GM18951 (cell line): ENCODE measurements around the gene AP2S1.

ENCODE experiments used
- POLR2A ChIP-seq: IDR thresholded peaks from 4 replicates; pipeline ENCODE4 v1.6.1; 2011; ENCODE audit warnings: mild to moderate bottlenecking; ENCODE audit not compliant: insufficient read length, insufficient read depth; ENCODE audit errors: extremely low read depth
- in situ Hi-C: fragments of 300-500 bp; cut with MboI; formaldehyde crosslinking; loops from one replicate; pipeline ENCODE4 v1.12.0; 2022; ENCODE audit warnings: low sequenced_read_pairs, mixed read lengths, inconsistent platforms; ENCODE audit not compliant: unreplicated experiment

AP2S1 gene

DNA sequence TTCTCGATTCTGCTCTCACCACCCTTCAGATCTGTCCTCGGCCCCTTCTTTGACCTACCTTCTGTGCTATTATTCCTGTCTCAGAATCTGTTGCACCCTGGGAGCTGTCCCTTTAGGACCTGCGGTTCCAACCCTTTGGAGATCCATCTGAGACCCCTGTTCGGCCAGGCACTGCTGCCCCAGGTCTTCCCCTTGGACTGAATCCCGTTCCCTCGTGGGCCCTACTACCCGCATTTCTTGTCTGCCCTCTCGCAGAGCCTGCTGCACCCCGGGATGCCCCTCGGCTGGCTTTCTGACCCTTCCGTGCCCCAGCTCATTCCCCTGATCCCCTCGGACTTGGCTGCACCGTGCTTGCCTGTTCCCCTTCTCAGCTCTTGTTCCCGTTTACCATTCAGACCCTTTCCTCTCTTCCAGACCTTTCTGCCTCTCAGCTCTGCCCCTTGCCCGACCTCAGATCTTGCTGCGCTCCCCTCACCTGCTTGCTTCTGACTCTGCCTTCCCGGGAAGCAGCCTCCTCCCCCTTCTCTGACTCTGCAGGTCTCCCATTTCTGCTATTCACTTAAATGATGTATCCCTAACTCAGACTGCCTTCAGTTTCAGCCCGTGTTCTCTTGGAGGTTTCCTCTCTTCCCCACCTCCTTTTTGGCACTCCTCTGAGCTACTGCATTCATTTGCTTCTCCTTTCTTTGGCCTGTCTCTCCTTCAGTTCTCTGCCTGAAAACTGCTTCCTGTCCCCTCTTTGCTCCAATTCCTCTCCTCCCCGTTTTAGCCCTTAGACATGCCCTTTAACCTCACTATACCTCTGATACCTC is 11.3 kb upstream of the AP2S1 start:
- in situ Hi-C loops: no loop called here
- no peak for TF ChIP-seq POLR2A

DNA sequence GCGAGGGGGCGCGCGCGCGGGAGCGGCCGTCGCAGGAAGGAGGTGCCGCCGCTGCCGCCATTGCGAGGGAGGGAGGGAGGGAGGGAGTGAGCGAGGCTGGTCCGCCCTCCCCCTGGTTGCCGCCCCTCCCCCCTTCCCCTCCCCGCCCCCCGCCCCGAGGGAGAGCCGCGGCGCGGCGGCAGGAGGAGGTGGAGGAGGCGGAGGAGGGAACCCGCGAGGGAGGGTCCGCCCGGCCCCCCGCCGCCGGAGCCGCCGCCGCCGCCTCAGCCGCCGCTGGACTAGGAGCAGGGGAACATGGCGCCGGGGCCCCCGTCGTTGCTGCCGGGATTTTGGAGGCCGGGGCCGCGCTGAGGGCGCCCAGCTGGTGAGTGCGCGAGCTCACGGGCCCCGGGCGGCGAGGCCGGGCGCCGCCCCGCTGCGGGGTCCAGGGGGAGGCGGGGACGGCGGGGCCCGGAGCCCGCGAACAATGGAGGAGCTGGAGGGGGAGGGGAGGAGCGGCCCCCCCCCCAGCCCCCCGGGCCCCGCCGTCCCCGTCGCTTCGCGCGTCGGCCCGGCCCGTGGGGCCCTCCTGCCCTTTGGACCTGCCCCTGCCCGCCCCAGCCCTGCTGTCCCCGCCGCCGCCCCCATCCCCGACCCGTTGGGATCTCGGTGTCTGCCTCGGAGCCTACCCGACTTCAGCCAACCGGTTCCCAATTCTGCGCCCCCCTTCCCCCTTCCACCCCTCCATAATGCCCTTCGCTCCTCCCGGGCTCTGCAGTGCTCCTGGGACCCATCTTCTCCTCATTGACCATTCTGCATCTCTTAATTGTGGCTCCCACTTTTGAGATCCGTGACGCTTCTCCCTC is 10.4 kb upstream of the AP2S1 start, which contains the start of gene ARHGAP35:
Gene ARHGAP35, plus strand, starts transcription at position 152 of the 845 bp plus-strand sequence. CDS start 57,679 bp downstream, outside the sequence.
- TF ChIP-seq POLR2A: no peak
- in situ Hi-C loops: no loop called here

DNA sequence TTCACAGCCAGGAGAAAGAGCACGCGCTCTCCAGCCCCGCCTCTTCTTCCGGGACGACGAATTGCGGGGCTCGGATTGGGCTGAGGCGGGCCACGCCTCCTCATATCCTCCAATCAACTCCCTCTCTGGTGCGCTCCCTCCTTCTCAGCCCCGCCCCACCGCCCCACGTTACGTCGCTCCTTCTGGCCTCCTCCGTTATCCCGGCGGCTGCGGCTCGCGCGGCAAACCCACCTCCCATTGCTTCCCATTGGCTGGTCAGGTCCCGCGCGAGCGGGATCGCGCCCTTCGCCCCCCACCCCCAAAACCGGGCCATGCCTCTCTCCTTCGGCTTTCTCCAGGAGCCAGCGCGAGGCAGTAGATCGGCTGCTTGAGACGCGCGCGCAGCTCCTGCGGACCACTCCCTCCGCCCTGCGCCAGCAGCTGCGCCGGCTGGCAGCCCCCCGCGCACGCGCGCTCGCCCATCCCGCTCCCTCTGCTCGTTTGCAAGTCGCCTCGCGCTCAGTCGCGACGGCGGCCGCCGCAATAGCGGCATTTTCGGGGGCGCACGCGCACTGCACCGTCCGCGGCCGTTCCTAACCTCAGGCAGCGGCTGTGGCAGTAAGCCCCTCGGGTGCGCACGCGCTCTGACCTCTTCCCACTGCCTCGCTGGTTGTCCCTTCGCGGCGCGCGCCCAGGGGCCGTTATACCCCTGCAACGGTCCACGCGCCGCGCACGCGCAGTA is 9.6 kb upstream of the AP2S1 start:
- in situ Hi-C loops: no loop called here

DNA sequence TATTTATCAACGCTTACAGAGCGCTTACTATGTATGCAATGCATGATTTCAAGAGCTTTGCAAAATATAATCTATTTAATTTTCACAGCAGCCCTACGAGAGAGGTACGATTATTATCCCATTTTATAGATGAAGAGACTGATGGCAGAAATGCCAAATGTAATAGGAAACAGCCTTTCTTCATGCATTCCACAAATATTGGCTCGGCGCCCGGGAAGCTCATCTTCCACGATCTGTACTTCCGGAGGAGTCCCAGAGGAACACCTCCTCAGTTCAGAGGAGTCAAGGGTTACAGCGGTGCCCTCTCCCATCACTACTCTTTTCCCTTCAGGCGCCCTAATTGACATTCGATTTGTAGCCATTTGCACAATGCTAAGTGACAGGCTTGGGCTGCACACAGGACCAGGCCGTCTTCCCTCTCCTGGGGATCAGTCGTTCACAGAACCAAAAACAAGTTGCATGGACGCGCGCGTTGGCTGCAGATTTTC is 9.0 kb upstream of the AP2S1 start:
- in situ Hi-C loops: loop anchor here (10.0 kb wide), 1 partner anchor 135 kb away; no protein-coding TSS in a partner anchor
- TF ChIP-seq POLR2A: no peak

More for the DNA sequence above, 9.6 kb upstream of the AP2S1 start:
- peak; percentile 87 for TF ChIP-seq POLR2A

DNA sequence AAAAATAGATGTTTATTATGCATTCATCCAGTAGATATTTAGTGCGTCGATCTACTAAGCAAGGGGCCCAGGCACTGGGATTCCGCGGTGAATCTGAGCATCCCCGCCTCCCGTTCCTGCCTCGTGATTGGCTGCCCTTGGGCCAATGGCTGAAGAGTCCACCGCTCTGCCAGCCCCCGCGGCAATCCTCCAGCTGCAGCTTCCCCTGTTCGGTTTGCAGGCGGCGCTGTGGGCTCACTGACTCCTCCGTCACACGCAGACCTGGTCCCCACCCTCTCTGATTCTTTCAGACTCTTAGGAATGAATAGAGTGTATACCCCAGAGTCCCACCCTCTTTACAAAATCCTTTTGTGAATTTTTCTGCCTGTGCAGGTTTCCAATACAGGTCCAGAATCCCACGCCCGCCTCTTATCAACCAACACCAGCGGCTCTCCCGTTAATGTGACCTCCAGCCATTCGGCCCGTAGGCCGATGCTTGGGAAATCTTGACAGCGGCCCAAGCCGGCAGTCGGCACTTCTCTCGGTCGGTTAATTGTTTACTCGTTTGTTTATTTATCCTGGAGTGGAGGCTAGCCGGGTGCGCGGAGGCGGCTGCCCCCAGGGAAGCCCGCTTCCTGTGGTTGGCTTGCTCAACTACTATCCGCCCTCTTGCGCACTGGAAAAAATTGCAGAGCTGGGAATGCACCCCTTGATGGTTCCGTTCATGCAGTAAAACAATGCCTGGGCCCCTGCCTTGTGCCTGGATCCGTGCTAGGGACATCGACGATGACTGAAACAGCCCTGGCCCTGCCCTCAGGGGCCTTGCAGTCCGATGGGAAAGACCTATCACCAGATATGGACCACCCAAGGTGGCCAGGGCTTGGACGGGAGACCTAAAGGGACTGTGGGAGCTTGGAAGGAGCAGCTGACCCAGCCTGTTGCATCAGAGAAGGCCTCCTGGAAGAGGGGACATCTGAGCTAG is 5.7 kb upstream of the AP2S1 start:
- in situ Hi-C loops: loop anchor here (10.0 kb wide), 1 partner anchor 138 kb away; no protein-coding TSS in a partner anchor
- TF ChIP-seq POLR2A: no peak

DNA sequence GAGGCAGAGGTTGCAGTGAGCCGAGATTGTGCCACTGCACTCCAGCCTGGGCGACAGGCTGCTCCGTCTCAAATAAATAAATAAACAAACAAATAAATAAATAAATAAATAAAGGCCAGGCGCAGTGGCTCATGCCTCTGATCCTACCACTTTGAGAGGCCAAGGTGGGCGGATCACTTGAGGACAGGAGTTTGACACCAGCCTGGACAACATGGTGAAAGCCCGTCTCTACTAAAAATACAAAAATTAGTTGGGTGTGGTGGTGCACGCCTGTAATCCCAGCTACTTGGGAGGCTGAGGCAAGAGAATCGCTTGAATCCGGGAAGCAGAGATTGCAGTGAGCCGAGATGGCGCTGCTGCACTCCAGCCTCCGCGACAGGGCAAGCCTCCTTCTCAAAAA is 4.1 kb upstream of the AP2S1 start:
- in situ Hi-C loops: loop anchor here (10.0 kb wide), 1 partner anchor 140 kb away; no protein-coding TSS in a partner anchor

DNA sequence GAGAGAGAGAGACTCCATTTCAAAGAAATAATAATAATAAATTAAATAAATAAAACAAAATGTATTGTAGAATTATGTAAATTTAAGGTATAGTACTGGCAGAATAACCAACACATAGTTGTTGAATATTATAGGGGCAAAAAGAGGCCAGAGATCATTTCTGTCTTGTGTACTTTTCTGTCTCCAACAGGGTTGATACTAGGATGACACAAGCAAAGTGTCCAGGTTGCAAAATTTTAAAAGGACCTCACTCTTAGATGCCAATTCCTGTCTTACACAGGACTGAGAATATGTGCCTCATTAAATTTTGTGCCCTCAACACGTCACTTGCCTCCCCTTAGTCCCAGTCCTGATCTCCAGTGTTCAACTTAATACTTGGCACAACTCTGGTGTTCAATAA is 2.2 kb upstream of the AP2S1 start:
- in situ Hi-C loops: loop anchor here (10.0 kb wide), 1 partner anchor 142 kb away; no protein-coding TSS in a partner anchor

DNA sequence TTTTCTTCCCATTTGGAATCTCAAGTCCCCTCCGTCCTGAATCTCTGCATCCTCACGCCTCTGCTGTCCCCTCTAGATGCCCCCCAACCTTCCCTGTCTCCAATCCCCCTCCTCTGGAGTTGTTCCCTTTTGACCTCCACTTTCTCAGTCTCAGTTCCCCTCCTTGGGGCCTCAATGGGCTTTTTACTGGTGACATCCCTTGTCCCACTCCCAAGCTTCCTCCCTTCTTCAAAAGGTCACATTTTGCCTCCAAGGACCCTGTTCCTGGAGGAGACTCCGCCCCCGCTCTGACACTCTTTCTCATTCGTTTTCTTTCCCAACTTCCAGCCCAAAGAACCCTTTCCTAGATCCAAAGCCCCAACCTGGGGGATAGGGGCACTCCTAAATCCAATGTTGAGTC is 1.0 kb downstream of the AP2S1 start:
- TF ChIP-seq POLR2A: no peak
- in situ Hi-C loops: loop anchor here (10.0 kb wide), 1 partner anchor 145 kb away; no protein-coding TSS in a partner anchor

More for the DNA sequence above, 2.2 kb upstream of the AP2S1 start:
- no peak for TF ChIP-seq POLR2A

DNA sequence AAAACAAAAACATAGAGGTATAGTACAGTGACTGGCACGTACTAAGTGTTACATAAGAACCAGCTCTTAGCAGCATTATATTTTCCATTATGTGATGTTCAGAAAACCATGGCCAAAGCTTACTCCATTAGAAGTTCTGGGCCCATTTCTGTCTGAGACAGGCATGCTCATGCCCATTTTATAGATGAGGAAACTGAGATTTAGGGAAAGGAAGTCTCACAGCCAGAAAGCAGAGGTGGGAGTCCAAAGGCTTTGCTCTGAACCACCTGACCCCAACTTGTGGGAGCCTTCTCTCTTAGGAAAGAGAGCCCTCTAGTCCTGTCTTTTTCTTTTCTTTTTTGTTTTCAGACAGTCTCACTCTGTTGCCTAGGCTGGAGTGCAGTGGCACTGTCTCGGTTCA is 2.3 kb downstream of the AP2S1 start:
- TF ChIP-seq POLR2A: no peak
- in situ Hi-C loops: no loop called here

DNA sequence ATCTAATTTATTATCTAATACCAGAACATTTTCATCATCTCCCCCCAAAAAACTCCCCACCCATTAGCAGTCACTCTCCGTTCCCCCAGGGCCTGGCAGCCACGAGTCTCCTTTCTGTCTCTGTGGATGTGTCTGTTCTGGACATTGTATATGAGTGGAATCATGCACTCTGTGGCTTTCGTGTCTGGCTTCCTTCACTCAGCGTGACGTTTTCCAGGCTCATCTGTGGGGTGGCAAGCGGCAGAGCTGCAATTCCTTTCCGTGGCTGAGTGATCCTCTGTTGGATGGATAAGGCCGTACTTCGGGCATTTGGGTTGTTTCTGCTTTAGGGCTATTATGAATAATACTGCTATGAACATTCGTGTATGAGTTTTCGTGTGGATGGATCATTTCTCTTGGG is 3.1 kb downstream of the AP2S1 start:
- TF ChIP-seq POLR2A: no peak
- in situ Hi-C loops: no loop called here

DNA sequence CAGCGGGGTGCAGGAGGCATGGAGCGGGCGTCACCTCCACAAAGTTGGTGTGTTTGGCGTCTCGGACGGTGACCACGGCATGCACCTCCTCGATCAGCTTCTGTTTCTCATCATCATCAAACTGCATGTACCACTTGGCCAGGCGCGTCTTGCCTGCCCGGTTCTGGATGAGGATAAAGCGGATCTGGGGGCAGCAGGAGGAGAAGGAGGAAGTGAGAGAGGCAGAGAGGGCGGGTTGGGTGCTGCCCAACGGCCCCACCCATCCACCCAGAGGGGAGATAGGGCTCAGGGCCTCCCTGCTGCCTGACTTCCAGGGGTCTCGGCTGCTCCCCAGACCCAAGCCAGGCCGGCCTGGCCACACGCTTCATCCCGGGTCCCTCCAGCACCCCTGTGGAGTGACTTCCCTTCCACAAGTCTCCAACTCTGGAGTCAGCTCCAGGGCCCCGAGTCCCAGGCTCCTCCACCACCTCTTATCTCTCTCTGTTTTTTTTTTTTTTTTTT is 4.6 kb downstream of the AP2S1 start:
- TF ChIP-seq POLR2A: no peak
- in situ Hi-C loops: no loop called here

DNA sequence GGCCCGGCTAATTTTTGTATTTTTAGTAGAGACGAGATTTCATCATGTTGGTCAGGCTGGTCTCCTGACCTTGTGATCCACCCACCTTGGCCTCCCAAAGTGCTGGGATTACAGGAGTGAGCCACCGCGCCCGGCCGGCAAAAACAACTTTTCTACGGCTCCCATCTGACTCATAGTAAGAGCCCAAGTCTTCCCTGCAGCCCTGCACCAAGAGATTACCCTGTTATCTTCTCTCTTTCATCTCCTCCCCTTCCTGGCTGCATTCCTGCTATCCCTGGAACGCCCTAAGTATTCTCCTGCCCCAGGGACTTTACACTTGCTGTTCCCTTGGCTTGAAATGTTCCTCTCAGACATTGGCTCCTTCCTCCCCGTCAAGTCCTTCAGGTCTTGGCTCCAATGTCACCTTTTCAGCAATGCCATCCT is 6.6 kb downstream of the AP2S1 start:
- in situ Hi-C loops: loop anchor here (5.0 kb wide), 1 partner anchor 92 kb away; no protein-coding TSS in a partner anchor
- TF ChIP-seq POLR2A: no peak

DNA sequence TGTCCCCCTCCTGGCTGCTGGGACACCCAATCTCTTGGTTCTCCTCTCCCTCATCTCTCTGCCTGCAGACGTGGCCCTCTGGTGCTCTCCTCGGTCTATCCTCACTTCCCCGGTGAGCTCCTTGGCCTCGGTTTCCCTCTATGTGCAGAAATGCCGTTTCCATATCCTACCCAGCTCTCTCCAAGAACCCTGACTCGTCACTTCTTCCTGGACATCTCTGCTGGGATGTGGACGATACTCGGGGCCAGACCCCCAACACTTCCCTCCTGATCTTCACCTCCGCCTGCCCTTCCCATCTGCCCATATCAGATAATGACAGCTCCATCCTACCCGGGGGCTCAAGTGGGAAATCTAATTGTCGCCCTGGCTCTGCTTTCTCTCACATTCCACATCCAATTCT is 7.9 kb downstream of the AP2S1 start:
- no peak for TF ChIP-seq POLR2A
- in situ Hi-C loops: loop anchor here (5.0 kb wide), 1 partner anchor 90 kb away; no protein-coding TSS in a partner anchor
